Activated CD8-positive, alpha-beta memory T cell treated with anti-CD3 and anti-CD28 coated beads, Interleukin-2, amount 50 U/mL, for 1 hour (primary cell): ENCODE results near the gene AVPR1B.
"Not testable (repeated sequence)": the region's sequence is repeated elsewhere in the genome, so short reads cannot be mapped to it uniquely, and the experiment has no call there.

Source experiments
- DNase-seq: peaks from one replicate; pipeline ENCODE4 v3.0.0-alpha.2; 2020; ENCODE audit errors: extremely low read depth

Gene AVPR1B

GRCh38 chr1:206081856-206082255, 35.3 kb downstream of the AVPR1B start:
- no peak for DNase-seq

- no peak for DNase-seq
These were observed 37.0 kb downstream of the AVPR1B start for GRCh38 chr1:206080026-206080820.

GRCh38 chr1:206079135-206079534, 38.1 kb downstream of the AVPR1B start:
- no peak for DNase-seq

- DNase-seq: no peak
These were observed 41.1 kb downstream of the AVPR1B start for GRCh38 chr1:206075786-206076755.

GRCh38 chr1:206074839-206075238, 42.3 kb downstream of the AVPR1B start:
- DNase-seq: no peak

- DNase-seq: no peak
These were observed 46.4 kb downstream of the AVPR1B start for GRCh38 chr1:206070627-206071304.

GRCh38 chr1:206068314-206068713, 48.9 kb downstream of the AVPR1B start:
- no peak for DNase-seq

- DNase-seq: no peak
These were observed 49.5 kb downstream of the AVPR1B start for GRCh38 chr1:206067486-206068227.

- DNase-seq: no peak
These were observed 50.6 kb downstream of the AVPR1B start for GRCh38 chr1:206066479-206067171.

GRCh38 chr1:206065547-206066145, 51.5 kb downstream of the AVPR1B start:
- DNase-seq: no peak

GRCh38 chr1:206064501-206064900, 52.7 kb downstream of the AVPR1B start:
- DNase-seq: not testable (repeated sequence)

- not testable (repeated sequence) for DNase-seq
These were observed 53.2 kb downstream of the AVPR1B start for GRCh38 chr1:206064001-206064400.

GRCh38 chr1:206062464-206062863, 54.7 kb downstream of the AVPR1B start:
- no peak for DNase-seq

- no peak for DNase-seq
These were observed 56.3 kb downstream of the AVPR1B start for GRCh38 chr1:206060844-206061243.
